ENCODE measurements around the gene CRAT. TPM values are rescaled to one million over a fixed set of nuclear protein-coding genes. Genes with fewer than 3 reads are reported as not detected.

Gene CRAT
- total RNA-seq, 1 donor from 2014 or later, result 27.1 TPM

DNA sequence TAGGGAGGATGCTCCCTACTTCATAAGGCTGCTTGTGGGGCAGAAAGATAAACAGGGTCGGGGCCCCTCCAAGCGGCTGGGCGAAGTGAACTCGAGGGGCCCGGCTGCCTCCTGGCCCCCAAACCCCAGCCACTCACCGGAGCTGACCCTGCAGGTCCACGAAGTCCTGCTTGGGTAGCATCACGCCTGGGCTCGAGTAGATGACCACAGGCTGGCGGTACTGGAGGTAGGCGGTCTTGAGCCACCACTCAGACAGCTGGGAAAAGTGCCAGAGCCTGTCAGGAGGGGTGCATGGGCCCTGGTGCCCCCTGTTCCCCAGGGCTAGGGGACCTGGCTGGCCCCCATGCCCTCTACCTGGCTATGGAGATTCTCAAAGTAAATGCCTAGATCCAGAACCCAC is 6.5 kb downstream of the CRAT start:
- Histone ChIP-seq H3K27me3 (ENCODE audit: control insufficient read depth in 3 of 3, insufficient read depth in 3 of 3, low read length in 3 of 3) (no peaks in the 10 kb centered on the region), H3K4me1 (ENCODE audit: control insufficient read depth in 3 of 3, insufficient read depth in 3 of 3, low read length in 3 of 3) (peaks cover 37 to 56% (median 50%) of the 10 kb centered on the region in 3 donors), H3K9ac (ENCODE audit: low read depth in 1 of 3, low read length in 3 of 3) (peak overlapping the region in 2 of 3 donors; percentile 62 to 71), H3K4me3 (ENCODE audit: low read length in 3 of 3) (peak overlapping the region; percentile 49 to 62 (median 60)), H3K27ac (ENCODE audit: low read depth, low read length) (peak overlapping the region; percentile 92), H3K36me3 (ENCODE audit: control insufficient read depth in 3 of 3, insufficient read depth in 3 of 3, low read length in 3 of 3) (peaks cover 32 to 45% (median 36%) of the 10 kb centered on the region in 3 donors), H3K9me3 (ENCODE audit: control insufficient read depth in 3 of 3, low read length in 3 of 3) (no peaks in the 10 kb centered on the region)

DNA sequence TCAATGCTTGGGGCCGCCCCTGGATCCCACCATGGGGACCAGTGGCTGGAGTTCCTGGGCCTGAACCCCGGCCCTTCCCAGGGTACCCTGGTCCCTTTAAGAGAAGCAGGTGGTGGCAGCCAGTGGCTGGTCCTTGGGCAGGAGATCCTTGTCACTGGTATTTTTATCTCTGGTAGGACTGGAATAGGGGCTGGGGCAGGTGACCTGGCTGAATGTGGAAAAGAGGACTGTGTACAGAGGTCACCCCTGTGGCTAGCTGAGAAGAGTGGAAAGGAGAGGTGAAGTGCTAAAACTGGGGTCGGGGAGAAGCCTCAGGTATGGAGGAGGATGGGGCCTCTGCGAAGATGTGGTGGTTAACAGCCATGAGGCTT is 7.0 kb downstream of the CRAT start:
- Histone ChIP-seq H3K4me3 (ENCODE audit: low read length in 3 of 3) (peak overlapping the region; percentile 49 to 65 (median 60)), H3K27ac (ENCODE audit: low read depth, low read length) (peak overlapping the region; percentile 92), H3K9ac (ENCODE audit: low read depth in 1 of 3, low read length in 3 of 3) (peak overlapping the region; percentile 54 to 71 (median 62)), H3K4me1 (ENCODE audit: control insufficient read depth in 3 of 3, insufficient read depth in 3 of 3, low read length in 3 of 3) (peaks cover 33 to 51% (median 45%) of the 10 kb centered on the region in 3 donors), H3K36me3 (ENCODE audit: control insufficient read depth in 3 of 3, insufficient read depth in 3 of 3, low read length in 3 of 3) (peaks cover 32 to 45% (median 36%) of the 10 kb centered on the region in 3 donors), H3K27me3 (ENCODE audit: control insufficient read depth in 3 of 3, insufficient read depth in 3 of 3, low read length in 3 of 3) (no peaks in the 10 kb centered on the region), H3K9me3 (ENCODE audit: control insufficient read depth in 3 of 3, low read length in 3 of 3) (no peaks in the 10 kb centered on the region)

DNA sequence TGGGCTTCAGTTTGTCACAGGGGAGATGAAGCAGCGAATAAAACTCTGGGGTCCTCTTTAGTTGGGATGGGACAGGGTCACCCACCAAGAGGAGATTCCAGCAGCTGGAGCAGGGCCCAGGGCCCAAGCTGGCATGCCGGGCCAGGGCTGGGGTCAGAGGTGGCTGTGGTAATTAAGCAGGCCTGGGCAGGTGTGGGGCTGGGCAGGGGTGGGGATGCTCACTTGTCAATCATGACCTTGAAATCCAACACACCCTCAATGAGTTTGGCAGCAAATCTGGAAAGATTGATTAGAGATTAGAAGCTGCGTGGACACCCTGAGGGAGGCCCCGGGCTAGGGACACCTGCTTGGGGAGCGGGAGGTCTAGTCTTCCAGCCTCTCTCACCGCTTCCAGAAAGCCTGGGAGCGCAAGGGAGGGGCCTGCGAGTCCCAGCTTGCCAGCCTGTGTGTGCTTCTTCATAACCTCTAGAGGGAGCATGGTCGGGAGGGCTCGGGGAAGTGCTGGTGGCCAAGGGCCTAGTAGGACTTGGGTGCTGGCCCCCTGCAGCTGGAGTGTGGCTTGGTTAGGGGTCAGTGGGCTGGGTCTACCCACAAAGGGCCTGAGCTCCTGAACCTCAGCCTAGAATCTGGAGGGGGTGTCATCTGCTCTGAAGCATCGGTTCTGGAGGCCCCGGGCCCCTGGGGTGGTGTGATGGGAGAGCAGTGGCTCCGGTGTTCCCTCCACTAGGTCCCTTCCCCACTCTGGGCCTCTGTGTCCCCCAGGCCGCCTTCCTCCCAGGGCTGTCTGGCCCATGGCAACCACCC is 7.6 kb downstream of the CRAT start:
- H3K9me3 ChIP-seq (ENCODE audit: control insufficient read depth in 3 of 3, low read length in 3 of 3), result no peaks in the 10 kb centered on the region
- peaks cover 27 to 45% (median 39%) of the 10 kb centered on the region in 3 donors for H3K4me1 ChIP-seq (ENCODE audit: control insufficient read depth in 3 of 3, insufficient read depth in 3 of 3, low read length in 3 of 3)
- H3K9ac ChIP-seq (ENCODE audit: low read depth in 1 of 3, low read length in 3 of 3), result peak overlapping the region; percentile 54 to 71 (median 62)
- peaks cover 37 to 51% (median 41%) of the 10 kb centered on the region in 3 donors for H3K36me3 ChIP-seq (ENCODE audit: control insufficient read depth in 3 of 3, insufficient read depth in 3 of 3, low read length in 3 of 3)
- peak overlapping the region; percentile 92 for H3K27ac ChIP-seq (ENCODE audit: low read depth, low read length)
- H3K4me3 ChIP-seq (ENCODE audit: low read length in 3 of 3), result peak overlapping the region in 2 of 3 donors; percentile 60 to 65
- H3K27me3 ChIP-seq (ENCODE audit: control insufficient read depth in 3 of 3, insufficient read depth in 3 of 3, low read length in 3 of 3), result no peaks in the 10 kb centered on the region

DNA sequence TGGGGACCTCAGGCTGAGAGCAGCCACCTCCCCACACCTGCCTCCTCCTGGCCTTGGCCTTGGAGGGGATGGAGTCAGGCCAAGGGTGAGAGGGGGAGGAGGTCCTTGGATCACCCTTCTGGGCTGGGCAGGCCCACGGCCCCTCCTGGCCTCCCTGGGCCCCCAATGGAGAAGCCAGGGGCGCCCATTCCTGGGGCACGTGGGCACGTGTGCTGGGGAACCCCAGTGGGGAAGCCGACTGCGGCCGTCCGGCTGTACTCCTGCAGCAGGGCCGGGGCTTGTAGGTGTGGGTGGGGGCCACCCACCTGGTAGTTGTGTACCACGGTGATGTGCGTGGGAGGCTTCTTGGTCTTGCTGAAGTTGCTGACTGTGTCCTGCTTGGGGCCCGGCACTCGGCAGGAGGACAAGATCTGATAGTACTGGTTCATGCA is 8.5 kb downstream of the CRAT start:
- no peak overlapping the region for H3K4me3 ChIP-seq (ENCODE audit: low read length in 3 of 3)
- H3K27ac ChIP-seq (ENCODE audit: low read depth, low read length), result peak overlapping the region; percentile 92
- H3K4me1 ChIP-seq (ENCODE audit: control insufficient read depth in 3 of 3, insufficient read depth in 3 of 3, low read length in 3 of 3), result peaks cover 20 to 36% (median 30%) of the 10 kb centered on the region in 3 donors
- no peaks in the 10 kb centered on the region for H3K27me3 ChIP-seq (ENCODE audit: control insufficient read depth in 3 of 3, insufficient read depth in 3 of 3, low read length in 3 of 3)
- H3K9ac ChIP-seq (ENCODE audit: low read depth in 1 of 3, low read length in 3 of 3), result peak overlapping the region; percentile 43 to 71 (median 62)
- peaks cover 34 to 49% (median 39%) of the 10 kb centered on the region in 3 donors for H3K36me3 ChIP-seq (ENCODE audit: control insufficient read depth in 3 of 3, insufficient read depth in 3 of 3, low read length in 3 of 3)
- H3K9me3 ChIP-seq (ENCODE audit: control insufficient read depth in 3 of 3, low read length in 3 of 3), result no peaks in the 10 kb centered on the region

DNA sequence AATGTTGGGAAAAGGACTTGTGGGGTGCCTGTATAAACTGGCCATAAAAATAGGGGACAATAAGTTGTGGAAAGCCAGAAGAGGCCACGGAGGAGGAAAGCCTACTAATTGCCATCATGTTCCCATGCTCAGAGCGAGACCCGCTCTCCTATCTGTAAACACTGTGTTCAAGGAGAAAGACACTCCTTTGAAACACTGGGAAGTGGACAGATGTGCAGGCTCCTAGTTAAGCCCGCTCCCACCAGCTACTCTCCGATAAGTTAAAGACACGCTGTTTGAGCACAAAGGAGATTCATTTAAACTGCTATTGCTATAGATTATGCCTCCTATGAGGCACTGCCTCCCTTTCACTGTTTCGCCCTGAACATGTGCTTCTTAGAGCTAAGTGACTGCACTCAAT is 9.3 kb downstream of the CRAT start:
- Histone ChIP-seq H3K27me3 (ENCODE audit: control insufficient read depth in 3 of 3, insufficient read depth in 3 of 3, low read length in 3 of 3) (no peaks in the 10 kb centered on the region), H3K4me3 (ENCODE audit: low read length in 3 of 3) (no peak overlapping the region), H3K4me1 (ENCODE audit: control insufficient read depth in 3 of 3, insufficient read depth in 3 of 3, low read length in 3 of 3) (peaks cover 17 to 31% (median 25%) of the 10 kb centered on the region in 3 donors), H3K36me3 (ENCODE audit: control insufficient read depth in 3 of 3, insufficient read depth in 3 of 3, low read length in 3 of 3) (peaks cover 39 to 52% (median 41%) of the 10 kb centered on the region in 3 donors), H3K9me3 (ENCODE audit: control insufficient read depth in 3 of 3, low read length in 3 of 3) (no peaks in the 10 kb centered on the region), H3K27ac (ENCODE audit: low read depth, low read length) (no peak overlapping the region), H3K9ac (ENCODE audit: low read depth in 1 of 3, low read length in 3 of 3) (no peak overlapping the region)

DNA sequence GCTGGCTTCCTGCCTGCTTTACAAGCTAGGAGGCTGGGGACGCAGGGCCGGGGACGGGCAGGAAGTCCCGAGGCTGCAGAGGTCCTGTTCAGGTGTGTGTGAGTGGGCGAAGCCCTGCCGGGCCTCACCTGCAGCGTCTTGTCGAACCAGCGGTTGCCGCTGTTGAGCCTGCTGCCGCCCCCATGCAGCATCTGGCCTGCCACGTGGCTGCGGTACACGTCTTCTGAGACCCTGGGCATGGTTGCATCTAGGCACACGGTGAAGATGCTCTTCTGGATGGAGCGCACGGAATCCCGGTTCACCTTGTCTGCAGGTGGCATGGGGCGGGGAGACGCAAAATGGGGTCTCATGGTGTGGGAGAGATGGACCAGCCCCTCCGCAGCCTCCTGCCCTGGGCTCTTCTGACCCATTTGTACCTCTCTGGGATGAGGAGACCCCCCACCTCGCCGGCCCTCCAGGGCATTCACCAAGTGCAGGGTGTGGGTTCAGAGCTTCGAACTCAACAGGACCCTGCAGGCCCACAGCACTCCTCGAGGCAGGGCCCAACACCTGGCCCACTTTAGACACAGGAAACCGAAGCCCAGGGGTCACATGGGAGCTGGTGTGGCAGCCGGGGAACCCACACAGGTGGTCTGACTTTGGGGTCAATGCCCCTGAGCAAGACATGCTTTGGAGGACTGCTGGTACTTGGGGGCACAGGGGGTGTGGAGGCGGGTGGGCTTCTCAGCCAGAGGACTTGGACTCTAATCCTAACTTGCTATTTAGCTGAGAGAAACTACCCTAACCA is 10.0 kb downstream of the CRAT start:
- peaks cover 17 to 24% (median 23%) of the 10 kb centered on the region in 3 donors for H3K4me1 ChIP-seq (ENCODE audit: control insufficient read depth in 3 of 3, insufficient read depth in 3 of 3, low read length in 3 of 3)
- H3K36me3 ChIP-seq (ENCODE audit: control insufficient read depth in 3 of 3, insufficient read depth in 3 of 3, low read length in 3 of 3), result peaks cover 42 to 54% (median 43%) of the 10 kb centered on the region in 3 donors
- no peaks in the 10 kb centered on the region for H3K9me3 ChIP-seq (ENCODE audit: control insufficient read depth in 3 of 3, low read length in 3 of 3)
- H3K27ac ChIP-seq (ENCODE audit: low read depth, low read length), result no peak overlapping the region
- no peak overlapping the region for H3K9ac ChIP-seq (ENCODE audit: low read depth in 1 of 3, low read length in 3 of 3)
- no peaks in the 10 kb centered on the region for H3K27me3 ChIP-seq (ENCODE audit: control insufficient read depth in 3 of 3, insufficient read depth in 3 of 3, low read length in 3 of 3)
- no peak overlapping the region for H3K4me3 ChIP-seq (ENCODE audit: low read length in 3 of 3)

DNA sequence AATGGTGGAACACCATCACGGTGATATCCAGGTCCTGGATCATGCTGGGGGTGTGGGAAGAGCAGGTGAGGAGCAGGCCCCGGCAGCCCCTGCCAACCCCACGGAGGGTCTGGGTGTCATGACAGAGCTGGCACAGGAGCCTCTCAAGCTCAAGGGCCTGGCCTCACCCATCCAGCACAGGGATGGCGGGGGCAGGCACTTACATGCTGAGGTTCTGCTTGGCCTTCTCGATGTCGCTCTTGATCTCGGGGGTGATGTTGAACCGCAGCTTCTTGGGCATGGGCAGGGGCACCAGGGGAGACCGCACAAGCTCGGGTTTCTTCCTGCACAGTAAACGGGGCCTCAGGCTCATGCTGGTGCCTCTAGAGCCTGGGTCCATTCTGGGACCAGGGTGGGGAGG is 12.3 kb downstream of the CRAT start:
- no peak overlapping the region for H3K4me3 ChIP-seq (ENCODE audit: low read length in 3 of 3)

DNA sequence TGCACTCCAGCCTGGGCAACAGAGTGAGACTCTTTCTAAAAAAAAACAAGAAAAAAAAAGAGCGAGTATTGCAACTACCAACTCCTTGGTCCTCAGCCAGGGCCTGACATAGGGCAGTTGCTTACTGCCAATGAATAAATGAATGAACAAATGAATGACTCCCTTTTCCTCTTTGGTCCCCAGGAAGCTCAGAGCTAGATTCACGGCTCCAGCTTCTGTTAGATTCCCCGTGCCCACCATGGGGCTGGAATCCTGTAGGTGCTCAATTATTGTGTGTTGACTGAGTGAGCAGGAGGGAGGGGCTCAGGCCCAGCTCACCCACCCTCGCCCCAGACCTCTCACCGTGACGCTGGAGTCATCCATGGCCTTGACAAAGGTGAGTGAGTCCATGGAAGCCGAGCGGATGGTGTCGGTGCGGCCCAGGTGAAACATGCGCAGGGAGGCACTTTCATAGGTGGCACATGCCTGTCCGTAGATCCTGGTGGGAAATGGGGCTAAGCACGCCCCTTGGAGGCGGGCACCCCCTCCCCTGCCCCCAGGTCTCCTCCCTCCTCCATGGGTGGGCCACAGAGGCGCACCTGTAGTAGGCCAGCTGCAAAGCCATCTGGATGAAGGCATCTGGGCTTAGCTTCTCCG is 12.8 kb downstream of the CRAT start:
- Histone ChIP-seq H3K27me3 (ENCODE audit: control insufficient read depth in 3 of 3, insufficient read depth in 3 of 3, low read length in 3 of 3) (no peaks in the 10 kb centered on the region), H3K9ac (ENCODE audit: low read depth in 1 of 3, low read length in 3 of 3) (no peak overlapping the region), H3K4me1 (ENCODE audit: control insufficient read depth in 3 of 3, insufficient read depth in 3 of 3, low read length in 3 of 3) (peaks cover 11 to 17% (median 16%) of the 10 kb centered on the region in 3 donors), H3K27ac (ENCODE audit: low read depth, low read length) (no peak overlapping the region), H3K36me3 (ENCODE audit: control insufficient read depth in 3 of 3, insufficient read depth in 3 of 3, low read length in 3 of 3) (peaks cover 50 to 60% (median 54%) of the 10 kb centered on the region in 3 donors), H3K9me3 (ENCODE audit: control insufficient read depth in 3 of 3, low read length in 3 of 3) (no peaks in the 10 kb centered on the region), H3K4me3 (ENCODE audit: low read length in 3 of 3) (no peak overlapping the region)

More for the DNA sequence above, 12.3 kb downstream of the CRAT start:
- no peak overlapping the region for H3K9ac ChIP-seq (ENCODE audit: low read depth in 1 of 3, low read length in 3 of 3)
- H3K4me1 ChIP-seq (ENCODE audit: control insufficient read depth in 3 of 3, insufficient read depth in 3 of 3, low read length in 3 of 3), result peaks cover 16 to 22% (median 22%) of the 10 kb centered on the region in 3 donors
- no peaks in the 10 kb centered on the region for H3K27me3 ChIP-seq (ENCODE audit: control insufficient read depth in 3 of 3, insufficient read depth in 3 of 3, low read length in 3 of 3)
- no peak overlapping the region for H3K27ac ChIP-seq (ENCODE audit: low read depth, low read length)
- peaks cover 50 to 60% (median 54%) of the 10 kb centered on the region in 3 donors for H3K36me3 ChIP-seq (ENCODE audit: control insufficient read depth in 3 of 3, insufficient read depth in 3 of 3, low read length in 3 of 3)
- no peaks in the 10 kb centered on the region for H3K9me3 ChIP-seq (ENCODE audit: control insufficient read depth in 3 of 3, low read length in 3 of 3)

DNA sequence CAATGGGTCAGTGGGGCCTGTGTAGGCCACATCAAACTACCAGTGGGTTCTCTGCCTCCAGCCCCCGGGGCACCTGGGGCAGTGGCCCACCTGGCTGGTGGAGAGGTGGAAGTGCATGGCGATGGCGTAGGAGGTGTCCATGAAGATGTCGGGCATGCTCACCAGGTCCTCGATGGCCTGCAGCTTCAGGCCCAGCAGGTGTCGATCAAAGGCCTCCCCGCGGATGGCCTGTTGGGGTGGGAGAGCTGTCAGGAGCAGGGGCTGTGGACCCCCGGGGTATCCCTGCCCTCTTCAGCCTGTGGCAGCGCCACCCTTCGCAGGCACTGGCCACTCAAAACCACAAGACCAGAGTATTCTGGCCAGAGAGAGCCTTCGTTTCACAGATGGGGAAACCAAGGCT is 14.7 kb downstream of the CRAT start:
- Histone ChIP-seq H3K27me3 (ENCODE audit: control insufficient read depth in 3 of 3, insufficient read depth in 3 of 3, low read length in 3 of 3) (no peaks in the 10 kb centered on the region), H3K4me3 (ENCODE audit: low read length in 3 of 3) (no peak overlapping the region), H3K9me3 (ENCODE audit: control insufficient read depth in 3 of 3, low read length in 3 of 3) (no peaks in the 10 kb centered on the region), H3K4me1 (ENCODE audit: control insufficient read depth in 3 of 3, insufficient read depth in 3 of 3, low read length in 3 of 3) (peaks cover 7 to 12% (median 11%) of the 10 kb centered on the region in 3 donors), H3K36me3 (ENCODE audit: control insufficient read depth in 3 of 3, insufficient read depth in 3 of 3, low read length in 3 of 3) (peaks cover 46 to 48% (median 47%) of the 10 kb centered on the region in 3 donors), H3K27ac (ENCODE audit: low read depth, low read length) (no peak overlapping the region), H3K9ac (ENCODE audit: low read depth in 1 of 3, low read length in 3 of 3) (no peak overlapping the region)
